IMR-90 (cell line): Measurements from ENCODE around the gene ADCY4. TPM values are rescaled to one million over a fixed set of nuclear protein-coding genes. Genes with fewer than 3 reads are reported as not detected.

Source experiments
- ATAC-seq: fragments of 200-7000 bp; cut with Tn5 transposase; 2 replicates; pipeline ENCODE4 v1.9.1; 2020; ENCODE audit warnings: low read depth, mild to moderate bottlenecking, moderate library complexity
- BruUV-seq: library from RNA; stranded (reverse); fragments of 400-500 nt; replicated peaks from 2 replicates; lab custom pipeline; 2021; lab: Mats Ljungman, UMichigan
- CTCF ChIA-PET: fragments of 300-600 bp; formaldehyde crosslinking; extraction: SDS; loops from one replicate; lab custom pipeline; 2021; ENCODE audit warnings: antibody characterized with exemption; lab: Yijun Ruan, JAX
- POLR2A ChIA-PET: fragments of 300-600 bp; sonication (Branson Sonifier 250); formaldehyde crosslinking; loops from one replicate; lab custom pipeline; 2022; ENCODE audit warnings: antibody characterized with exemption; ENCODE audit not compliant: unreplicated experiment; lab: Charles Lee
- DNase-seq: peaks from one replicate; pipeline ENCODE4 v3.0.0; 2013
- H2AFZ ChIP-seq: replicated peaks from 2 replicates; pipeline ENCODE3; 2013; ENCODE audit warnings: low read length, mild to moderate bottlenecking; ENCODE audit not compliant: poor library complexity
- H2AK5ac ChIP-seq: 2 replicates; pipeline ENCODE4 v1.6.1; 2013; ENCODE audit warnings: low read depth, low read length, inconsistent platforms
- H2AK9ac ChIP-seq: replicated peaks from 2 replicates; pipeline ENCODE3; 2013; ENCODE audit warnings: mild to moderate bottlenecking, low read depth, low read length, moderate library complexity; ENCODE audit not compliant: poor library complexity
- H2BK120ac ChIP-seq: 2 replicates; pipeline ENCODE4 v1.6.1; 2013; ENCODE audit warnings: low read depth, low read length, inconsistent platforms
- H2BK15ac ChIP-seq: 3 replicates; pipeline ENCODE4 v1.6.1; 2013; ENCODE audit warnings: low read depth, low read length, inconsistent platforms
- H2BK20ac ChIP-seq: 2 replicates; pipeline ENCODE4 v1.6.1; 2013; ENCODE audit warnings: low read depth, mild to moderate bottlenecking, inconsistent platforms, low read length, moderate library complexity
- H2BK5ac ChIP-seq: 2 replicates; pipeline ENCODE4 v1.6.1; 2013; ENCODE audit warnings: mild to moderate bottlenecking, low read depth, low read length, inconsistent platforms; ENCODE audit not compliant: poor library complexity, severe bottlenecking
- H3K14ac ChIP-seq: replicated peaks from 2 replicates; pipeline ENCODE4 v1.6.1; 2013; ENCODE audit warnings: low read depth, low read length, inconsistent platforms
- H3K18ac ChIP-seq: 2 replicates; pipeline ENCODE4 v1.6.1; 2013; ENCODE audit warnings: low read depth, low read length, control low read depth
- H3K23ac ChIP-seq: 2 replicates; pipeline ENCODE4 v1.6.1; 2013; ENCODE audit warnings: low read depth, low read length, inconsistent platforms
- H3K27ac ChIP-seq: 2 replicates; pipeline ENCODE4 v1.5.1; 2013; ENCODE audit warnings: mild to moderate bottlenecking, control low read depth, low read length; ENCODE audit not compliant: insufficient read depth
- H3K27me3 ChIP-seq: 2 replicates; pipeline ENCODE4 v1.6.1; 2013; ENCODE audit warnings: low read length; ENCODE audit not compliant: control insufficient read depth, insufficient read depth
- H3K36me3 ChIP-seq: 2 replicates; pipeline ENCODE4 v1.6.1; 2013; ENCODE audit warnings: low read length, mixed read lengths; ENCODE audit not compliant: control insufficient read depth, insufficient read depth
- H3K4ac ChIP-seq: 2 replicates; pipeline ENCODE4 v1.6.1; 2013; ENCODE audit warnings: low read depth, low read length, inconsistent platforms
- H3K4me1 ChIP-seq: 2 replicates; pipeline ENCODE4 v1.6.1; 2013; ENCODE audit warnings: low read length, mixed read lengths; ENCODE audit not compliant: control insufficient read depth, insufficient read depth
- H3K4me2 ChIP-seq: 2 replicates; pipeline ENCODE4 v1.6.1; 2013; ENCODE audit warnings: low read depth, mild to moderate bottlenecking, control low read depth, low read length, moderate library complexity
- H3K4me3 ChIP-seq: 2 replicates; pipeline ENCODE4 v1.5.1; 2013; ENCODE audit warnings: low read depth, mild to moderate bottlenecking, control low read depth, low read length, moderate library complexity; ENCODE audit not compliant: insufficient read depth
- H3K56ac ChIP-seq: 2 replicates; pipeline ENCODE4 v1.6.1; 2013; ENCODE audit warnings: low read length, inconsistent platforms; ENCODE audit not compliant: insufficient read depth; ENCODE audit errors: extremely low read depth
- H3K79me1 ChIP-seq, 2 experiments: 2 replicates each; pipeline ENCODE4 v1.6.1; 2013; ENCODE audit warnings: low read length in 2 of 2, inconsistent platforms in 1 of 2, low read depth in 1 of 2
- H3K9ac ChIP-seq: 2 replicates; pipeline ENCODE4 v1.6.1; 2013; ENCODE audit warnings: low read depth, low read length, control low read depth
- H3K9me1 ChIP-seq: 2 replicates; pipeline ENCODE4 v1.6.1; 2013; ENCODE audit warnings: low read length, inconsistent platforms; ENCODE audit not compliant: insufficient read depth
- H3K9me3 ChIP-seq: 2 replicates; pipeline ENCODE4 v1.6.1; 2013; ENCODE audit warnings: low read length; ENCODE audit not compliant: control insufficient read depth, insufficient read depth
- H4K20me1 ChIP-seq: 2 replicates; pipeline ENCODE4 v1.6.1; 2013; ENCODE audit warnings: low read length, inconsistent platforms; ENCODE audit not compliant: insufficient read depth
- H4K5ac ChIP-seq: 2 replicates; pipeline ENCODE4 v1.6.1; 2013; ENCODE audit warnings: mild to moderate bottlenecking, low read depth, low read length, control low read depth
- H4K8ac ChIP-seq, 2 experiments: 2 replicates each; pipeline ENCODE4 v1.6.1; 2013; ENCODE audit warnings: low read depth in 2 of 2, low read length in 2 of 2, control low read depth in 1 of 2, inconsistent platforms in 1 of 2
- H4K91ac ChIP-seq: 2 replicates; pipeline ENCODE4 v1.6.1; 2013; ENCODE audit warnings: low read depth, low read length, inconsistent platforms; ENCODE audit not compliant: insufficient read depth
- BHLHE40 ChIP-seq: fragments of 150-350 bp; IDR thresholded peaks from 2 replicates; pipeline ENCODE4 v1.6.1; 2016; ENCODE audit warnings: mild to moderate bottlenecking, low read depth, low read length
- MAFK ChIP-seq: IDR thresholded peaks from 2 replicates; pipeline ENCODE4 v1.6.1; 2012; ENCODE audit warnings: low read depth, low read length, improper control_type of control experiment
- MAZ ChIP-seq: IDR thresholded peaks from 2 replicates; pipeline ENCODE4 v1.6.1; 2012; ENCODE audit warnings: low read depth, mild to moderate bottlenecking, low read length, improper control_type of control experiment, moderate library complexity, borderline replicate concordance
- NFE2L2 ChIP-seq: fragments of 150-350 bp; IDR thresholded peaks from 2 replicates; pipeline ENCODE4 v1.6.1; 2016; ENCODE audit warnings: low read depth, mild to moderate bottlenecking, low read length
- POLR2A ChIP-seq: IDR thresholded peaks from 2 replicates; pipeline ENCODE4 v1.6.1; 2012; ENCODE audit warnings: mild to moderate bottlenecking, low read depth, low read length
- RAD21 ChIP-seq: IDR thresholded peaks from 2 replicates; pipeline ENCODE4 v1.6.1; 2012; ENCODE audit warnings: low read length, improper control_type of control experiment
- RCOR1 ChIP-seq: IDR thresholded peaks from 2 replicates; pipeline ENCODE4 v1.6.1; 2012; ENCODE audit warnings: mild to moderate bottlenecking, low read length, improper control_type of control experiment; ENCODE audit not compliant: insufficient replicate concordance
- WGBS, 2 experiments: methylation state at CpG; one replicate each; pipeline versions ENCODE4 v1.1.5 to v1.1.7; 2013; ENCODE audit warnings: missing lambda C conversion rate in 2 of 2; ENCODE audit not compliant: insufficient read length in 1 of 2; ENCODE audit errors: extremely low coverage in 2 of 2; 5-methylcytosine and 5-hydroxymethylcytosine counted together
- dilution Hi-C: fragments of 300-500 bp; cut with HindIII; formaldehyde crosslinking; loops from one replicate; pipeline ENCODE4 v1.14.3; 2018; ENCODE audit warnings: low sequenced_read_pairs; ENCODE audit not compliant: unreplicated experiment
- in situ Hi-C: fragments of 300-500 bp; cut with MboI; formaldehyde crosslinking; loops from 3 replicates; pipeline ENCODE4 v1.14.3; 2019; ENCODE audit warnings: low sequenced_read_pairs, inconsistent platforms, mixed read lengths
- intact Hi-C: fragments of 100-400 bp; cut with micrococcal nuclease; formaldehyde crosslinking; loops from 2 replicates; pipeline ENCODE4 v1.10.0; 2022
- polyA plus RNA-seq, 3 experiments: library from polyadenylated mRNA; depleted of rRNA; stranded (reverse); fragments of >200 nt; gene quantifications; 2 replicates each; pipeline ENCODE4 v1.2.3, GENCODE V29; 2012; ENCODE audit warnings: low replicate concordance in 1 of 3
- total RNA-seq: library from RNA; depleted of rRNA; stranded (reverse); fragments of >200 nt; gene quantifications from 2 replicates; pipeline ENCODE4 v1.2.3, GENCODE V29; 2012

Gene ADCY4
- total and polyA plus RNA-seq, 2 of the 4 experiments (the other 2 are of a cell fraction) = not detected

DNA sequence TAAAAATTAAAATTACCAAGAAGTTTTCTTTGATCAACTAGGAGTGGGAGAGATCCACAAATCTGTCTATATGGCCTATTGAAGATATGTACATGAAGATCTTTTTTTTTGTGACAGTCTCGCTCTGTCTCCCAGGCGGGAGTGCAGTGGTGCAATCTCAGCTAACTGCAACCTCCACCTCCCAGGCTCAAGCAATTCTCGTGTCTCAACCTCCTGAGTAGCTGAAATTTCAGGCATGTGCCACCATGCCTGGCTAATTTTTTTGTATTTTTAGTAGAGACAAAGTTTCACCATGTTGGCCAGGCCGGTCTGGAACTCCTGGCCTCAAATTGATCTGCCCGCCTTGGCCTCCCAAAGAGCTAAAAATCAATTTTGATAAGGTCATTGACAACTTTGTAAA, 28.5 kb upstream of the ADCY4 start:
- H2BK120ac ChIP-seq = no peak overlapping the region
- no peak overlapping the region for H3K23ac ChIP-seq
- H4K5ac ChIP-seq = no peak overlapping the region
- no peak overlapping the region for H3K56ac ChIP-seq
- ChIA-PET CTCF (interaction anchor here (0.9 to 3.0 kb wide), 2 partner anchors 30 to 68 kb away, joined by 3 to 13 read pairs; no protein-coding TSS in a partner anchor), POLR2A (no interaction called here)
- H2AFZ ChIP-seq = no peak overlapping the region
- no peak overlapping the region for H2BK5ac ChIP-seq
- dilution Hi-C loops (no loop called here), in situ Hi-C loops (loop anchor here (10.0 kb wide), 1 partner anchor 71 kb away; no protein-coding TSS in a partner anchor), intact Hi-C loops (no loop called here)
- no peak for ATAC-seq
- H2BK20ac ChIP-seq = no peak overlapping the region
- no peaks in the 10 kb centered on the region for H3K27me3 ChIP-seq
- no peak overlapping the region for H3K14ac ChIP-seq
- H3K9me3 ChIP-seq = no peaks in the 10 kb centered on the region
- H2AK5ac ChIP-seq = no peak overlapping the region
- peaks cover 9% of the 10 kb centered on the region for H3K4me1 ChIP-seq
- BruUV-seq = no TSS peak
- H4K8ac ChIP-seq = no peak overlapping the region
- no peaks in the 10 kb centered on the region; the same call in 1 of the 2 replicates for H4K20me1 ChIP-seq
- H3K36me3 ChIP-seq = no peaks in the 10 kb centered on the region
- no peak overlapping the region for H3K18ac ChIP-seq
- H3K27ac ChIP-seq = no peak overlapping the region
- no peak overlapping the region for H2BK15ac ChIP-seq
- peaks cover 2 to 7% of the 10 kb centered on the region in 2 experiments; a peak in 2 of 4 replicates for H3K79me1 ChIP-seq
- H4K91ac ChIP-seq = no peak overlapping the region
- H3K4me3 ChIP-seq = no peak overlapping the region
- no peak overlapping the region for H2AK9ac ChIP-seq
- no peak overlapping the region for H3K4ac ChIP-seq
- H3K9ac ChIP-seq = no peak overlapping the region
- WGBS, 2 experiments = no CpG with 5 or more reads among the region's 5 CpGs
- DNase-seq = no peak
- H3K9me1 ChIP-seq = peaks cover 4% of the 10 kb centered on the region; the same call in 1 of the 2 replicates
- TF ChIP-seq MAZ (no peak), RCOR1 (no peak), MAFK (no peak), POLR2A (no peak), RAD21 (no peak), BHLHE40 (no peak), NFE2L2 (no peak)
- no peak overlapping the region for H3K4me2 ChIP-seq
